H9 (cell line): ENCODE data around the gene HNMT. TPM values are rescaled to one million over a fixed set of nuclear protein-coding genes. Genes with fewer than 3 reads are reported as not detected.

Source experiments
- DNase-seq: peaks from one replicate; pipeline ENCODE4 v3.0.0-alpha.2; 2017
- H2AFZ ChIP-seq: one replicate; pipeline ENCODE4 v1.6.1; 2013; ENCODE audit warnings: mild to moderate bottlenecking, low read length, control low read depth, moderate library complexity
- H2AK5ac ChIP-seq: 2 replicates; pipeline ENCODE4 v1.6.1; 2013; ENCODE audit warnings: low read length, control low read depth, mixed read lengths; ENCODE audit not compliant: insufficient read length
- H2BK120ac ChIP-seq: one replicate; pipeline ENCODE4 v1.6.1; 2013; ENCODE audit warnings: low read depth, mild to moderate bottlenecking, low read length, control low read depth, inconsistent platforms; ENCODE audit not compliant: poor library complexity, severe bottlenecking
- H2BK12ac ChIP-seq: 2 replicates; pipeline ENCODE4 v1.6.1; 2013; ENCODE audit warnings: low read length, control low read depth, mixed read lengths, low read depth; ENCODE audit not compliant: insufficient read length
- H2BK15ac ChIP-seq: 2 replicates; pipeline ENCODE4 v1.6.1; 2013; ENCODE audit warnings: low read depth, low read length, control low read depth
- H2BK20ac ChIP-seq: one replicate; pipeline ENCODE4 v1.6.1; 2013; ENCODE audit warnings: low read depth, mild to moderate bottlenecking, low read length, control low read depth, inconsistent platforms; ENCODE audit not compliant: poor library complexity, severe bottlenecking
- H2BK5ac ChIP-seq: 2 replicates; pipeline ENCODE4 v1.6.1; 2013; ENCODE audit warnings: low read length, control low read depth, mixed read lengths; ENCODE audit not compliant: insufficient read length
- H3K14ac ChIP-seq: 2 replicates; pipeline ENCODE4 v1.6.1; 2013; ENCODE audit warnings: low read length, control low read depth; ENCODE audit not compliant: insufficient read depth
- H3K18ac ChIP-seq: 2 replicates; pipeline ENCODE4 v1.6.1; 2013; ENCODE audit warnings: low read depth, mild to moderate bottlenecking, mixed read lengths, low read length, control low read depth; ENCODE audit not compliant: insufficient read length
- H3K23ac ChIP-seq: 2 replicates; pipeline ENCODE4 v1.6.1; 2013; ENCODE audit warnings: low read length, control low read depth, mixed read lengths, low read depth; ENCODE audit not compliant: insufficient read length
- H3K23me2 ChIP-seq: 2 replicates; pipeline ENCODE4 v1.6.1; 2013; ENCODE audit warnings: low read depth, mild to moderate bottlenecking, mixed read lengths, low read length, control low read depth; ENCODE audit not compliant: insufficient read length, poor library complexity, severe bottlenecking
- H3K27ac ChIP-seq: 2 replicates; pipeline ENCODE4 v1.5.1; 2013; ENCODE audit warnings: low read length, control low read depth, mixed read lengths, low read depth; ENCODE audit not compliant: insufficient read length
- H3K27me3 ChIP-seq: 2 replicates; pipeline ENCODE4 v1.6.1; 2013; ENCODE audit warnings: low read length, control low read depth, inconsistent platforms; ENCODE audit not compliant: insufficient read depth
- H3K4ac ChIP-seq: 2 replicates; pipeline ENCODE4 v1.6.1; 2013; ENCODE audit warnings: low read depth, mild to moderate bottlenecking, control low read depth, inconsistent platforms, low read length, moderate library complexity
- H3K4me1 ChIP-seq: 2 replicates; pipeline ENCODE4 v1.6.1; 2013; ENCODE audit warnings: low read length, control low read depth, inconsistent platforms; ENCODE audit not compliant: insufficient read depth
- H3K4me2 ChIP-seq: 2 replicates; pipeline ENCODE4 v1.6.1; 2013; ENCODE audit warnings: low read length, control low read depth, mixed read lengths; ENCODE audit not compliant: insufficient read length, insufficient read depth
- H3K56ac ChIP-seq: 2 replicates; pipeline ENCODE4 v1.6.1; 2013; ENCODE audit warnings: low read depth, mild to moderate bottlenecking, mixed read lengths, low read length, control low read depth; ENCODE audit not compliant: insufficient read length
- H3K79me1 ChIP-seq: 2 replicates; pipeline ENCODE4 v1.6.1; 2013; ENCODE audit warnings: low read depth, mild to moderate bottlenecking, moderate library complexity, low read length, control low read depth, inconsistent platforms; ENCODE audit not compliant: insufficient read depth, poor library complexity, severe bottlenecking
- H3K79me2 ChIP-seq: 2 replicates; pipeline ENCODE4 v1.6.1; 2013; ENCODE audit warnings: low read length, control low read depth, inconsistent platforms; ENCODE audit not compliant: insufficient read depth
- H3K9ac ChIP-seq: 2 replicates; pipeline ENCODE4 v1.6.1; 2013; ENCODE audit warnings: low read length, control low read depth, mixed read lengths; ENCODE audit not compliant: insufficient read length; ENCODE audit errors: extremely low read depth
- H3K9me3 ChIP-seq: one replicate; pipeline ENCODE4 v1.6.1; 2013; ENCODE audit warnings: low read depth, low read length, inconsistent platforms; ENCODE audit not compliant: control insufficient read depth
- H3T11ph ChIP-seq: one replicate; pipeline ENCODE4 v1.6.1; 2013; ENCODE audit warnings: mild to moderate bottlenecking, low read length, control low read depth, inconsistent platforms
- H4K20me1 ChIP-seq: one replicate; pipeline ENCODE4 v1.6.1; 2013; ENCODE audit not compliant: control insufficient read depth, insufficient read length, insufficient read depth
- H4K5ac ChIP-seq: 2 replicates; pipeline ENCODE4 v1.6.1; 2013; ENCODE audit warnings: low read depth, mild to moderate bottlenecking, mixed read lengths, low read length, control low read depth; ENCODE audit not compliant: insufficient read length
- H4K8ac ChIP-seq: replicated peaks from 2 replicates; pipeline ENCODE4 v1.6.1; 2013; ENCODE audit warnings: low read length, control low read depth, mixed read lengths, low read depth; ENCODE audit not compliant: insufficient read length
- H4K91ac ChIP-seq: 2 replicates; pipeline ENCODE4 v1.6.1; 2013; ENCODE audit warnings: low read depth, mild to moderate bottlenecking, moderate library complexity, mixed read lengths, low read length, control low read depth; ENCODE audit not compliant: insufficient read length
- H3K27ac Mint-ChIP-seq, 3 experiments: 2 replicates in 2 of 3; 3 replicates in 1 of 3; pipeline ENCODE4 v1.8.0; 2020 to 2021; ENCODE audit warnings: mixed read lengths in 3 of 3, mild to moderate bottlenecking in 1 of 3, moderate library complexity in 1 of 3
- H3K27me3 Mint-ChIP-seq: 2 replicates; pipeline ENCODE4 v1.8.0; 2021; ENCODE audit warnings: low read depth, mild to moderate bottlenecking, moderate library complexity, mixed read lengths
- H3K36me3 Mint-ChIP-seq, 3 experiments: 2 replicates in 2 of 3; 3 replicates in 1 of 3; pipeline ENCODE4 v1.8.0; 2020 to 2021; ENCODE audit warnings: low read depth in 3 of 3, mixed read lengths in 3 of 3; ENCODE audit not compliant: insufficient read depth in 1 of 3
- H3K4me1 Mint-ChIP-seq, 2 experiments: 2 replicates each; pipeline ENCODE4 v1.8.0; 2020; ENCODE audit warnings: mixed read lengths in 2 of 2
- H3K4me3 Mint-ChIP-seq, 2 experiments: 2 replicates in 1 of 2; 3 replicates in 1 of 2; pipeline ENCODE4 v1.8.0; 2020 to 2021; ENCODE audit warnings: mild to moderate bottlenecking in 2 of 2, mixed read lengths in 2 of 2, moderate library complexity in 1 of 2
- H3K9me3 Mint-ChIP-seq, 2 experiments: 2 replicates in 1 of 2; 3 replicates in 1 of 2; pipeline ENCODE4 v1.8.0; 2020; ENCODE audit warnings: mild to moderate bottlenecking in 2 of 2, mixed read lengths in 2 of 2, moderate library complexity in 1 of 2
- total RNA-seq: library from RNA; stranded (reverse); gene quantifications from 2 replicates; pipeline ENCODE4 v1.2.1, GENCODE V29; 2021
- TF ChIP-seq, protein P1 (sequence below): fragments of 200-600 bp; sonication (generic); conservative IDR thresholded peaks from 3 replicates; pipeline ENCODE4 v1.8.0; 2021; ENCODE audit warnings: antibody characterized with exemption, mild to moderate bottlenecking

Gene HNMT
- total RNA-seq, 1 experiment from 2014 or later = 1.3 TPM

GRCh38 chr2:137961602-137962001 lies 2.7 kb upstream of the HNMT start:
- TF ChIP-seq, protein P1, sequence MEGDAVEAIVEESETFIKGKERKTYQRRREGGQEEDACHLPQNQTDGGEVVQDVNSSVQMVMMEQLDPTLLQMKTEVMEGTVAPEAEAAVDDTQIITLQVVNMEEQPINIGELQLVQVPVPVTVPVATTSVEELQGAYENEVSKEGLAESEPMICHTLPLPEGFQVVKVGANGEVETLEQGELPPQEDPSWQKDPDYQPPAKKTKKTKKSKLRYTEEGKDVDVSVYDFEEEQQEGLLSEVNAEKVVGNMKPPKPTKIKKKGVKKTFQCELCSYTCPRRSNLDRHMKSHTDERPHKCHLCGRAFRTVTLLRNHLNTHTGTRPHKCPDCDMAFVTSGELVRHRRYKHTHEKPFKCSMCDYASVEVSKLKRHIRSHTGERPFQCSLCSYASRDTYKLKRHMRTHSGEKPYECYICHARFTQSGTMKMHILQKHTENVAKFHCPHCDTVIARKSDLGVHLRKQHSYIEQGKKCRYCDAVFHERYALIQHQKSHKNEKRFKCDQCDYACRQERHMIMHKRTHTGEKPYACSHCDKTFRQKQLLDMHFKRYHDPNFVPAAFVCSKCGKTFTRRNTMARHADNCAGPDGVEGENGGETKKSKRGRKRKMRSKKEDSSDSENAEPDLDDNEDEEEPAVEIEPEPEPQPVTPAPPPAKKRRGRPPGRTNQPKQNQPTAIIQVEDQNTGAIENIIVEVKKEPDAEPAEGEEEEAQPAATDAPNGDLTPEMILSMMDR = no peak
- H3K4me3 Mint-ChIP-seq = no peak overlapping the region
- no peaks in the 10 kb centered on the region for H3K27me3 ChIP-seq
- H3K9ac ChIP-seq = no peak overlapping the region
- no peak overlapping the region for H2BK5ac ChIP-seq
- no peak overlapping the region for H3K27ac Mint-ChIP-seq
- no peak overlapping the region for H3K4ac ChIP-seq
- H3K9me3 ChIP-seq = no peaks in the 10 kb centered on the region
- H3K79me1 ChIP-seq = no peaks in the 10 kb centered on the region
- peaks cover 18% of the 10 kb centered on the region in 2 experiments for H3K4me1 Mint-ChIP-seq
- no peak overlapping the region for H4K5ac ChIP-seq
- no peak overlapping the region for H3K18ac ChIP-seq
- H3K27ac ChIP-seq = no peak overlapping the region
- no peaks in the 10 kb centered on the region for H3K23me2 ChIP-seq
- no peak overlapping the region for H3T11ph ChIP-seq
- H2BK12ac ChIP-seq = no peak overlapping the region
- no peaks in the 10 kb centered on the region for H3K27me3 Mint-ChIP-seq
- no peak overlapping the region for H2BK120ac ChIP-seq
- no peak overlapping the region for H2BK15ac ChIP-seq
- H2AK5ac ChIP-seq = no peak overlapping the region
- peaks cover 7% of the 10 kb centered on the region for H3K4me1 ChIP-seq
- no peak overlapping the region for H4K8ac ChIP-seq
- H3K23ac ChIP-seq = no peak overlapping the region
- no peaks in the 10 kb centered on the region for H3K79me2 ChIP-seq
- H3K36me3 Mint-ChIP-seq = no peaks in the 10 kb centered on the region
- H3K4me2 ChIP-seq = no peak overlapping the region
- no peak overlapping the region for H2AFZ ChIP-seq
- H3K9me3 Mint-ChIP-seq = no peaks in the 10 kb centered on the region; a peak in 1 of 5 replicates
- H2BK20ac ChIP-seq = no peak overlapping the region
- H4K91ac ChIP-seq = no peak overlapping the region
- H3K14ac ChIP-seq = no peak overlapping the region
- no peaks in the 10 kb centered on the region for H4K20me1 ChIP-seq
- no peak for DNase-seq
- H3K56ac ChIP-seq = no peak overlapping the region
